ENCODE measurements around the gene KAT14. TPM values are rescaled to one million over a fixed set of nuclear protein-coding genes. Genes with fewer than 3 reads are reported as not detected.

KAT14 gene
- polyA plus RNA-seq, 2 of the 4 experiments (the other 2 are of a cell fraction) = 12.1 to 18.8 TPM

- no peaks in the 10 kb centered on the region for H3K9me3 ChIP-seq
- H3K4me2 ChIP-seq = no peak overlapping the region
- no peaks in the 10 kb centered on the region for H3K4me1 ChIP-seq
- WGBS (ENCODE audit: missing lambda C conversion rate) = 92% methylated on average over 1 of the region's 1 CpG
- ChIA-PET POLR2A (no interaction called here), CTCF (interaction anchor here (0.7 kb wide), 1 partner anchor 22 kb away, joined by 3 read pairs; no protein-coding TSS in a partner anchor)
- no peak overlapping the region for H3K27ac ChIP-seq
- FAIRE-seq (peak; percentile 72), ATAC-seq (no peak), DNase-seq (ENCODE audit: low read depth in 1 of 2, low spot score in 1 of 2) (no peak)
- TF ChIP-seq KDM1A (IDR thresholded peaks at IDR 0.05; ENCODE audit: low read depth) (no peak), SMC3 (IDR thresholded peaks at IDR 0.05) (no peak), E2F6 (IDR thresholded peaks at IDR 0.05; ENCODE audit: borderline replicate concordance, low read depth) (no peak), CEBPB (IDR thresholded peaks at IDR 0.05) (peak; percentile 37 to 56; a peak in 3 of 4 replicates)
- no peak overlapping the region for H3K4me3 ChIP-seq
These were observed 5.0 kb upstream of the KAT14 start for GRCh38 chr20:18132663-18133062.

- FAIRE-seq (peak; percentile 23), ATAC-seq (no peak), DNase-seq (ENCODE audit: low read depth in 1 of 2, low spot score in 1 of 2) (no peak)
- POLR2A ChIA-PET = no interaction called here
- CTCF ChIA-PET = interaction anchor here (1.1 kb wide), 2 partner anchors 10 to 143 kb away, joined by 3 to 4 read pairs; no protein-coding TSS in a partner anchor
- Histone ChIP-seq H3K4me3 (no peak overlapping the region), H3K27ac (no peak overlapping the region), H3K9me3 (no peaks in the 10 kb centered on the region), H3K4me1 (peaks cover 2% of the 10 kb centered on the region), H3K4me2 (no peak overlapping the region)
- 27% methylated on average over 2 of the region's 2 CpGs for WGBS (ENCODE audit: missing lambda C conversion rate)
- TF ChIP-seq TP53 (CRISPR knock-in tag; IDR thresholded peaks at IDR 0.05) = no peak
- no peak for TF ChIP-seq CHD2 (IDR thresholded peaks at IDR 0.05; ENCODE audit: low read length, partially characterized antibody)
- TF ChIP-seq ZNF302 (CRISPR knock-in tag; IDR thresholded peaks at IDR 0.05) = no peak
- no peak for TF ChIP-seq CEBPB (IDR thresholded peaks at IDR 0.05)
- TF ChIP-seq TFCP2L1 (CRISPR knock-in tag; IDR thresholded peaks at IDR 0.05) = no peak
- TF ChIP-seq POLR2A (IDR thresholded peaks at IDR 0.05; ENCODE audit: low read length) = no peak
- TF ChIP-seq FOSB (CRISPR knock-in tag; IDR thresholded peaks at IDR 0.05) = no peak
- TF ChIP-seq KDM5A (IDR thresholded peaks at IDR 0.05) = no peak
- no peak for TF ChIP-seq ZC3H11A (IDR thresholded peaks at IDR 0.05)
- TF ChIP-seq CTCF (IDR thresholded peaks at IDR 0.05) = no peak
- TF ChIP-seq, protein P1, sequence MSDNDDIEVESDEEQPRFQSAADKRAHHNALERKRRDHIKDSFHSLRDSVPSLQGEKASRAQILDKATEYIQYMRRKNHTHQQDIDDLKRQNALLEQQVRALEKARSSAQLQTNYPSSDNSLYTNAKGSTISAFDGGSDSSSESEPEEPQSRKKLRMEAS (IDR thresholded peaks at IDR 0.05) = no peak
- TF ChIP-seq, protein P2, sequence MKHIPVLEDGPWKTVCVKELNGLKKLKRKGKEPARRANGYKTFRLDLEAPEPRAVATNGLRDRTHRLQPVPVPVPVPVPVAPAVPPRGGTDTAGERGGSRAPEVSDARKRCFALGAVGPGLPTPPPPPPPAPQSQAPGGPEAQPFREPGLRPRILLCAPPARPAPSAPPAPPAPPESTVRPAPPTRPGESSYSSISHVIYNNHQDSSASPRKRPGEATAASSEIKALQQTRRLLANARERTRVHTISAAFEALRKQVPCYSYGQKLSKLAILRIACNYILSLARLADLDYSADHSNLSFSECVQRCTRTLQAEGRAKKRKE (CRISPR knock-in tag; IDR thresholded peaks at IDR 0.05; ENCODE audit: low read depth) = no peak
- TF ChIP-seq ESRRA (IDR thresholded peaks at IDR 0.05; ENCODE audit: borderline replicate concordance, low read length) = no peak
- TF ChIP-seq FOSL2 (IDR thresholded peaks at IDR 0.05) = no peak
- TF ChIP-seq FOSL2 (CRISPR knock-in tag; IDR thresholded peaks at IDR 0.05) = no peak
- TF ChIP-seq SREBF2 (IDR thresholded peaks at IDR 0.05) = no peak
- TF ChIP-seq NFE2L2 (conservative IDR thresholded peaks at IDR 0.05; ENCODE audit: low read length) = no peak
These were observed 3.7 kb upstream of the KAT14 start for GRCh38 chr20:18133962-18134361.

- H3K4me1 ChIP-seq = peaks cover 8% of the 10 kb centered on the region
- H3K27ac ChIP-seq = peak overlapping the region; percentile 94 to 95
- peak overlapping the region; percentile 84 for H3K4me2 ChIP-seq
- ChIA-PET CTCF (interaction anchor here (1.0 kb wide), 2 partner anchors 12 to 29 kb away, joined by 3 read pairs; no protein-coding TSS in a partner anchor), POLR2A (interaction anchor here (0.5 to 1.6 kb wide), 6 partner anchors 16 to 150 kb away, joined by 3 to 10 read pairs (median 4); partner anchors contain the start of gene ZNF133)
- H3K4me3 ChIP-seq = peak overlapping the region; percentile 72
- WGBS (ENCODE audit: missing lambda C conversion rate) = 0% methylated on average over 15 of the region's 15 CpGs
- no peaks in the 10 kb centered on the region for H3K9me3 ChIP-seq
- TF ChIP-seq PHF8 (IDR thresholded peaks at IDR 0.05; ENCODE audit: borderline replicate concordance, low read depth) (0 out of 2 replicates have a peak, but pooled peaks have one; percentile 30), RNF2 (IDR thresholded peaks at IDR 0.05; ENCODE audit: borderline replicate concordance, low read depth) (no peak)
- DNase-seq (ENCODE audit: low read depth in 1 of 2, low spot score in 1 of 2) (no peak), FAIRE-seq (no peak), ATAC-seq (peak; percentile 69 to 81)
These were observed 561 bp downstream of the KAT14 start for GRCh38 chr20:18138266-18138582.

Measured in A549 (cell line).